Activated T-cell treated with anti-CD3 and anti-CD28 coated beads for 4 hours (primary cell): ENCODE data around the gene PEAK1.
"Not testable (repeated sequence)": the region's sequence is repeated elsewhere in the genome, so short reads cannot be mapped to it uniquely, and the experiment has no call there.

Experiments used
- DNase-seq: peaks from one replicate; pipeline ENCODE4 v3.0.0-alpha.2; 2020

The PEAK1 gene

DNA sequence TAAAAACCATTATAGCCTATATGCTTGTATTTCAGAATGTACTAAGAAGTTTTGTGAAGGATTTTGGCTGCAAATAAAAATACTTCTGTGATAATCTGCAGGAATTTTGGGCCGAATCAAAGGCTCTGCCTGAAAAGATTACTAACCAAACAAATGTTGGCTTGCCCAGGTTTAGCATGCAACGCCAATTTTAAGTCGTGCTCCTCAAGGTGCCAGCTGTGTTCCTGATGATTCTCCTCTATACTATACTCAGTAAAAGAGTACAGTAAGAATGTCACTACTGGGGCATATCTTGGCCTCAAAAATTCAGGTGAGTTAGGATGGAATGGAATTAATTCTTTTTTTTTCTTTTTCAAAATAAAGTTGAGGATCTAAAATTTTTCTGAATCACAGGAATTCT, 198.2 kb downstream of the PEAK1 start:
- no peak for DNase-seq

DNA sequence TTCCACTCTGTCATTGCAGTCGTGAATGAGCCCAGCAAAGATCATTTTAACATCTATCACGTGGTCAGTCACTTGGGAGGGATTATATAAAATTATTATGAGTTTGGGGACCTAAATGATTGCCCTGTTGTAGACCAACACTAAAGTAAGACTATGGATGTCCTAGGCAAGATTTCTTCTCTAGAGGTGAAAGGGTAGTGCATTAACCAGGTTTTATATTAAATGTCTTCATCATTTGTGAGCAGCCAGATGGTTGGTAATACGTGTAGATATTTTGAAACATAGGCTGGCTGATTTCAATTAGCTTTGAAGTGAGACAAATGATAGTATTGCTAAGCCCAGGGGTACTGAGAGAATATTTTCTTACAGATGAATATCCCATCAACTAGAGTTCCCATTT, 198.7 kb downstream of the PEAK1 start:
- no peak for DNase-seq

DNA sequence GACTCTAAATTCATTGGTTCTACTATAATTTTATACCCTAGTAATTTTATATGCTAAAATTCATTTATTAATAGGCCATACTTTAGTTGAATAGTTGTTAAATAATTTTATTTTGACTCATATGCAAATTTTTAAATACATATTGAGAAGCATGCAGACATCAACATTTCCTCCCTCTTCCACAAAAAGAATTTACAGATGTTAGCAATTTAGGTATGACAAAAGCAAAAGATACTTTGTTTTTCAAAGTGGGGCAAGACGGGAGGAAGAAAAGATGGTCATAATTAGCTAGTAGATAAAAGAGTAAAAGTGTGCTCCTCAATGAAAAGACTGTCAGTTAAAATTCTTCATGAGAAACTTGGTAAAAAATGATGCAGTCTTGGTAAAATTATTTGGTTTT, 200.1 kb downstream of the PEAK1 start:
- no peak for DNase-seq

DNA sequence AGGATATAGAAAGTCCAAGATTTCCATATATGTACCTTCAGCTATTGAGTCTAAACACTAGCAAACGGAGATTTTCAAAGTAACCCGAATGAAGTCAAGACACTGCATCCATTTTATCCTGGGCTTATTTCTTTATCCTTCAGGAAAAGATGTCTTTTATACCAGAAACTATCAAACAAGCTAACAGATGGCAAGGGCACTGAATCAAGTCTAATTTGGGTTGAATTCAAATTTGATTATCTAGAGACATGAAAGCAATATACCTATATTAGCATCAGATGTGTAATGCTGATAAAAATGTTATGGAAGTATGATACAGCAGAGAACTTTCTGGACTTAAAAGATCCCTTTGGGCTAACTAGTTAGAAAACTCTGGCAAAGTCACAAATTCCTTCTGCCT, 210.7 kb downstream of the PEAK1 start:
- DNase-seq, result no peak

DNA sequence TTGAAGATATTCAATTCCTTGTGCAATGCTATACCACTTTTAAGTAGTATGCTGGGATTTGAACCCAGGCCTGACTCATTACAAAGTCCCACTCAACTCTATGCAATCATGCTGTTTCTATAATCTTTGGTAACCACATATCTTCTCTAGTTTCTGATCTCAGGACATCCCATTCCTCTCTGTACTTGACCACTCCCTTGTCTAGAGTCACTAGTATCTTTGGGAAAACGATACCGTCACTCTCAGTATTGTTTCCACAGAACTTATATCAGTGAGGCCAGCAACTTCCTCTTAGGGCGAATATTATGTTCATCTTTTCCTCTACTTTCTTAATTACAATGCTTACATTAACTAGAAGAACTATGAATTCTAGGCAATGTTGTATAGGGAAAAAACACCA, 211.7 kb downstream of the PEAK1 start:
- DNase-seq, result no peak

DNA sequence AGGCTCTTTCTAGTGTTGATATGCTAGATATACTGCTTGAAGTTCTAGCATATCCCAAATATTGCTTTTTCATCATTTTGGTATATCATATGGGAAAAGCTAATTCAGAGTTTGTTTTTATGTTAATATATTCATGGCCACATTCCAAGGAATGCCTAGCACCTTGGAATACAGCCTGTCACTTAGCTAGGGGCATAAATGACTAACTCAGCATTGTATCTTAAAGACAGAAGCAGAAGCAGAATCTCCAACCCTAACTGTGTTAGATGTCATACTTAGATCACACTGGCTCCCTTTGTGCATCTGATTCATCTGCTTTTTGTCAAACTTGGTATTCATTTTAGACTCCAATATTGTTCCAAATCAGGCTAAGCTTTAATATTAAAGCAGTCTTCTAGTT, 218.2 kb downstream of the PEAK1 start:
- no peak for DNase-seq

DNA sequence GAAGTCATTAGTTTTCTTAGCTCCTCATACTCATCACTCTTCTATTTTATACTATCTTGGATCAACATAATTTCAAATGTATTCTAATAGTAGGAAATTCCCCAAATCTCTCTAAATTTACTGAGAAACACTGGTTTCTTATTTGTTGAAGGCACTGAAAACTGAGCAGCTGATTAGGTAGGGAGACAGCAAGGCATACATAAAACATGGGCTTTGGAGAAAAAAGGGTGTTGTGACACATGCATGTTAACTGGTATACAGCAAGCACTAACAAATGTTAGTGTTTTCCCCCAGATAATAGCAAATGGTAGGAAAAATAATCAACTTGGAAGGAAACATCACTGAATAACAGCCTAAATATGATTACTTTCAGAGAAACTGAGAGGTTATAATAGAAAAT, 223.5 kb downstream of the PEAK1 start:
- DNase-seq, result no peak

DNA sequence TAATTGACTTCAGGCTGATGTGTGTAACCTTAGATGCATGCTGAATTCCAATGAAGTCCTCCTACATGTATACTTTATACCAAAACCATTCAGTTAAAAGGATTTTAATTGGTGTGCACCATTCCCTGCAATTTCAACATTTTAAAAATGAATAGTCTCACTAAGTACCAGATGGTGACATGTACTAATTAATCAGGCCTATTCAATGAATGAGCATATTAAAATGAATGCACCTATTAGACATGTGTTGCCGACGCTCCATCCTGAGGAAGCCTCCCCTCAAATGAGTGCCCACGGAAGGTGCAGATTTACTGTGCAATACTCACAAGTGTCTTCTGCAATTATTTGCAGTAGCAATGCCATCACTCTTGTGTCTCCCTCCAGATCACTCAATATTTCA, 224.3 kb downstream of the PEAK1 start:
- DNase-seq, result no peak

DNA sequence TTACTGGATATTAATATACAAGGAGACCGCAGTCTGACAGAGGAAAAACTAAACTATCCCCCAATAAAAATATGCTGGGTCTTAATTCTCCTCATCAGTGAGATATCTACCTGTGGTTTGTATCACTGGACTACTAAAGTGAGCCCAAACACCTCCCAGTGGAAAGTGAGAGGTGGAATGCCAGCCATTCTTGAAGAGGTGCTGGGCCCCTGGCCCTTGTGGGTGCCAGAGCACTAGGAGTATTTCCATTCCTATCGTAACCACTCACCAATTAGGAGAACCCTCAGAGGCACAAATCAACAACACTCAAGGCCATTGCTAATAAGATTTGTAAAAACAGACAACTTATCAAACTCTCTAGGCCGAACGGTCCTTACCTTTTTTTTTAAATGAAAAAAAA, 227.5 kb downstream of the PEAK1 start:
- no peak for DNase-seq

DNA sequence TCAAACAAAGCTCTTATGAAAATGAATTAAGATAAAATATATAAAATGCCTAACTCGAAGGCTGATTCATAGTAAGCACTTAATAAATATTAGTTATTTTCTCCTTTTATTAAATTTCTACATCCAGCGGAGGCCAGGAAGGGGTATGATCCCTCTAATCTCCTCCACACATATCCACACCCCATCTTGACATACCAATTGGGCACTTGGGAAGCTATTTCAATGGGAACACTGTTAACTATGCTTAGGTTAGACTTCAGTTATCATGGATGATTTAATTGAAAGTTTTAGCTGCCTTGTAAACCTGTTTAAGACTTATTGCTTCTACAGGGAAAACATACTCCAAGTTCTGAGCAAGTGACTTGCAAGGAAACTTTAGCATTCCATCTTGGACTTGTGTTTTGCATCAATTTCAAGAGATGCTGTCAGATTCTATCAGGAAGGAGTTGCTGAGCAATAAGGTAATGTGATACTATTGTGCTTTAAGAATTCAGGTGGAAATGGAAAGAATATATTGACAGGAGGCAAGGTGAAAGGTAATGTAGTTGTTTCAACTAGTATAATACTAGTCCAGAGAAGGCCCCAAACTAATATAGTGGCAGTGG, 228.6 kb downstream of the PEAK1 start:
- DNase-seq, result no peak

DNA sequence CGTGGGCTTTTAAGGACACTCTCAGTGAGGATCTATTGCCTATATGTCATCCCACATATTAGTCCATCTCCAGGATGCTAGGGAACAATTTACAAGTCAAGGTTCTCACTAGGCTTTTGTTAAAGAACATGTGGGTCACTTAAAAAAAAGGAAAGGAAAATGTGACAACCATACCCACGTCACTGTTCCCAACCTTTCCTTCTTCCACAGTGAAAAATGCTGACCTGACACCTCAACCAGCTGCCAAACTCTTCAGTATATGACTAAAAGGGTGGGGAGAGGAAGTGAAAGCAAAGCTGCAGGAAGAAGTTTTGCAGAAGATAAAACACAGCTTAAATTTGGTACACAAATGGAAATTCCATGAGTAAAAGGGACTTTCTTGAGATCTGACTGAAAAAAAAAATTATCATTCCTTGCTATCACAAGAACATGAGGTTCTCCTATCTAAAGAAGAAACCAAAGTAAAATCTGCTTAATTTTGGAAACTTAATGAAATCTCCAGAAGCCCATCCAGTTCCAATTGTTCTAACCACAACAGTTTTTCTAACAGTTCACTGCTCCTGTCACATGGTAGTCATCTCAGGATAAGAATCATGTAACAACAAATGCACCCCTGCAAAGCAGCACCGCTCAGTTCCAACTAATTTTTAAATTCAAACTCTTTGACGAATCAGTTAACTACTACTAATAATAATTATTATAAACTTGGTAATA, 232.0 kb downstream of the PEAK1 start:
- peak; percentile 19 for DNase-seq

DNA sequence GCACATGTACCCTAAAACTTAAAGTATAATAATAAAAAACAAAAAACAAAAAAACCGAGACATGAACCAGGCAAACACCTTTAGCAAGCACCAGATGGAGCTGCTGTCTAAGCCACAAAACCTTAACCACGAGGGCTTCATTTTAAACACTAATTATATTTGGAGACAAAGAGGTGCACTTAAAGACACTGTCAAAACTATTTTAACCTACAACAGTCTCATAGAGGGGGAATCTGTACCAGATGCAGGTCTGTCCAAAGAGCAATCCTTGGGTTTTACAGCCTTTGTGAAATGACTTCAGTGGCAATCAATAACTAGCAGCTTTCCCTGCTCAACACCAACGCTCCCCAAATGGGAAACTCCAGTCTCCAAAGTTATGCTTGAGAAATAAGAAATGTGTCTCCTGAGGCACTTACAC, 233.3 kb downstream of the PEAK1 start:
- DNase-seq, result no peak

DNA sequence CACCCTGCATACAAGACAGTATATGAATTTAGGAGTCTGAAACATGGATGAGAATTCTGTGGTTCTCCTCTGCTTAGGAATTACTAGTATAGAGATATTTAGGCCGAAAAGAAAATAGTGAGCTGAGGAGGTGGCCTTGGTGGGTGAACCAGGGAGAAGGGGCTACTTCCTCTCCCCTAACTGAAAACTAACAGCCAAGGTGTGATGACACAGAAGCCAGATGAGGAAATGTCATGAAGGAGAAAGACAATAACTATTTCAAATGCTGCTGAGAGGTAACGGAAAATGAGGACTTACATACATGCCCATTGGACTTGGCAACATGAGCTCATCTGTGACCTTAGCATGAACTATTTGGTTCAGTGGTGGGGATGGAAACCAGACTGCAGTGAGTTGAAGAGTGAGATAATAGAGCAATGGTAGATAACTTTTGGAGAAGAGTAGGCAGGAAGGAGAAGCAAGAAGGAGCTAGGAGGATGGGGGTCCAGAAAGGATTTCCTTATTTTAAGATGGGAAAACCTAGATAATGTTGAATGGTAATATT, 234.6 kb downstream of the PEAK1 start:
- DNase-seq, result no peak

DNA sequence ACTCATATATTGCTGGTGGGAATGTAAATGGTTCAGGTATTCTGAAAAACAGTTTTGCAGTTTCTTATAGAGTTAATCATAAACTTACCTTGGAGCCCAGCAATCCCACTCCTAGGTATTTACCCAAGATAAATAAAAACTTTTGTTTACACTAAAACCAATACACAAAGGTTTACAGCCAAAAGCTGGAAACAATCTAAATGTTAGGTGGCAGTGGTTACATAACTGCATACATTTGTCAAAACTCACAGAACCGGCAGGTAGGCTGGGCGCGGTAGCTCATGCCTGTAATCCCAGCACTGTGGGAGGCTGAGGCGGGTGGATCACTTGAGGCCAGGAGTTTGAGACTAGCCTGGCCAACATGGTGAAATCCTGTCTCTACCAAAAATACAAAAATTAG, 235.6 kb downstream of the PEAK1 start:
- DNase-seq, result not testable (repeated sequence)

DNA sequence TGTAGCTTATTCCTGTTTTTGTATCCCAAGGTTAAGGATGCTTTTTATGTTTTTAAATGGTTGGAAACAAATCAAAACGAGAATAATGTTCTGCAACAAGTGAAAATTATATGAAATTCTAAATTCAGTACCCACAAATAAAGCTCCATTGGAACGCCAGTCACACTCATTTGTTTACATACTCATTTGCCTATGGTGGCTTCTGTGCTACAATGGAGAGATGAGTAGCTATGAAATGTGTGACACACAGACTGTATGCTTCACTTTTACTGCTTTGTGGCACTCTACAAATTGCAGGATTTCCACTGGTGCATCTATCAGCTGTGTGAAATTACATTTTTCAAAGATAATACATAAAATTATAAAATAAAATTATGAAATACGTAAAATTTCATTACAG, 236.8 kb downstream of the PEAK1 start:
- DNase-seq, result no peak

DNA sequence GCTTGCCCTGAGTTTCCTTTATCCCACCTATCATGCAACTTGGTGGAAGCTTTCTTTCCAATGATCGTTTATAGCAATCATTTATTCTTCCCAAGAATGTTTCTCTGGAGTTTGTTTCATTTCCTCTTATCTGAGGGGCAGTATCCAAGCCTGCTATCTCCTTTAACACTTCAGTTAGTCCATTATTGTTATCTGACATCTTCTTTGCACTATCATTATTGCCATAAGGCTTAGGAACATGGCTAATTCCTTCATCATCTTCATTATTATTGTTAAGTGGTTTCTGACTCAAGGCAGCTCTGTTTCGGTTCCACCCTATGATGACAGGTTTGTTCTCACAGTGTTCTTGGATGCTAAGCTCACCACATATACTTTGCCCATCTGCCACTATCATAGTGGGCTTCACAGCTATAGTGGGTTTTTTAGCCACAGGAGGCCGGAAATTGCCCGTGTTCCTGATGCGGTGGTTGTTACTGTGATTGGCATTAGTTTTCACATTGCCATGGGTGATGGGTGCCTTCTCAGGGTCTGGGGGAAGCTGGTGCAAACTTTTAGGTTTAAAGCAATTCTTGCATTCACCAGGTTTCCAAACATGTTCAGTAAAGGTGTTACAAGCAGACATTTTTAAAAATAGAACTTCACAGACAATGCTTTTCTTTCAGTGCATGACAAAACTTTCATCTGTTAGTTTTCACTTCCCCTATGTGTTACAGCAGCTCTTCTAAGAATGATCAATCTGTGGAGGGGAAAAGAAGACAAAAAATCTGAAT, 238.4 kb downstream of the PEAK1 start:
- no peak for DNase-seq

DNA sequence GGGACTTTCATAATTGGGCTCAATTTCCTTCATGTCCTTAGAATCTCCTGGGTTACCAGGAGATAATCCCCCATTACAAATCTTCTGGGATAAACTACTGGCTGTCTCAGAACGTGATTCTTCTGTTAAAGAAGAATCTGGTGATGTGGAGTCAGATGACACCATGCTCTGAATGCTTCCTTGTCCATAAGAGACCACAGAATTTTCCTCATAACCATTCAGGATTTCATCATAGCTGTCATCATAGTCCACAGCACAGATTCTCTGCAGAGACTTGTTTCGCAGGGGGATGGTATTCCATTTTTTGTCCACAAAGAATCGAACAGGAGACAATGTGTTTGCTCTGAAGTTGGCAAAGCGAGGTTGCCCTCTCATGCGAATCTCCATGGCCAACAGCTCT, 239.1 kb downstream of the PEAK1 start:
- DNase-seq, result no peak

DNA sequence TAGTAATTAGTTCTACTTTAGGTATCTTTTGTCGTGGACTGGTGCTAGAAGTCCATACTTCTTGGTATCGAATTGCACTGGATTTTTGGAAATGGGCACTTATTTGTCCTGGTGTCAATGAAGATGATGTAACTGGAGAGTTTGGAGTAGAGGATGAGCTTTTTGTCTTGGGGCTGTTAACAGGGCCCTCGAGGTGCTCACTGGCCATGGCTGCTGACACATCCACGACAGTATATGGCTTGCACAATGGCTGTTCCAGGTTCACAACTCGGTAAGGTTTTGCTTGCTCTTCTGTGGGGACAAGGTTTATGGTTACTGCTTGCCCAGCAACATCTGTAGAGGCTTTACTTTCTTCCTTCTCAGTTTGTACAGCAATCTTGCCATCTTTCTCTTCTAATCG, 239.6 kb downstream of the PEAK1 start:
- DNase-seq, result no peak

DNA sequence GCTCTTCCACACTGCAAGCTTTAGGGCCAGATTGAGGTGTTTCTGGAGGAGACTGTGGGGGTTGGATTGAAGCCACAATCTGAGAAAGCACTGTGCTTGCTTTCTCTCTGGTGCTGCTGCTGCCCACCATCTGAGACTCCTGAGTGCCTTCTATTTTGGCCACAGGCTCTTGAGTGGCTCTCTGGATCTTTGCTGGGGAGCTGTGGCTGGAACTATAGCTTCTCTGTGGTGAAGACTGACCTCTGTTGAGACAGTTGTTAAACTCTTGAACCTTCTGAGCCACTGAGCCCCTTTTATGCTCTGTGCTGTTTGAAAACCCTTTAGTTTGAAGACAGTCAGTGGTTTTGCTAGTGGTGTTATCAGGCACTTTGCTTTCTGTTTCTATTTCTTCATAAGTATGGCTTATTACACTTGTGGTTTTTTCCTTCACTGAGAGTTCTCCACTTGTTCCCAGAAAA, 240.3 kb downstream of the PEAK1 start:
- no peak for DNase-seq

DNA sequence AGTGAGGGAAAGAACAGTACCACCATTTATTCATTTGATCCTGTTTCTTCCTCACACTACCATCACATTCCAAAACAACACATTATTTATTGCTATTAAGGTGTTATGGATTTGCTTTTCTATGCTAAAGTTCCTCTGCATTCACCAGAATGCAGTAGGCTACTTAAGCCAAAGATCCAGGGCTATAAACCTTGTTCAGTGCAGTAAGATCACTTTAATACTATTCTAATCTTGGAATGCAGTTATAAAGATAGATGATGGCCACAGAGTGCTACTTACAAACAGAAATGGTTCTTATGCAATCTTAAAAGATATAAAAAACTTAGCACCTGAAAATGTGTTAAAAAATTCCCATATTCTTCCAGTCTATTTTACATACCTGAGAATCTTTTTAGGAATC, 241.5 kb downstream of the PEAK1 start:
- DNase-seq, result no peak

DNA sequence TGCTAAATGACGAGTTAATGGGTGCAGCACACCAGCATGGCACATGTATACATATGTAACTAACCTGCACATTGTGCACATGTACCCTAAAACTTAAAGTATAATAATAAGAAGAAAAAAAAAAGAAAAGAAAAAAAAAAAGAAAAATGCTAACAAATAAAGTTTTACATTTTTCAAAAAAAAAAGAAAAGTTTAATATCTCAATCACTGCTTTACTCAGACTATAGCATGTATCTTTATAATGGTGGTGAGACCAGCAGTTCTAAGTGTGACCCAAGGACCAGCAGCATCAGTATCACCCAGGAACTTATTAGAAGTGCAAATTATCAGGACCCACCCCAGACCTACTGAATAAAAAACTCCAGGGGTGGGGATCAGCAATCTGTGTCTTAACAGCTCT, 243.8 kb downstream of the PEAK1 start:
- DNase-seq, result not testable (repeated sequence)

DNA sequence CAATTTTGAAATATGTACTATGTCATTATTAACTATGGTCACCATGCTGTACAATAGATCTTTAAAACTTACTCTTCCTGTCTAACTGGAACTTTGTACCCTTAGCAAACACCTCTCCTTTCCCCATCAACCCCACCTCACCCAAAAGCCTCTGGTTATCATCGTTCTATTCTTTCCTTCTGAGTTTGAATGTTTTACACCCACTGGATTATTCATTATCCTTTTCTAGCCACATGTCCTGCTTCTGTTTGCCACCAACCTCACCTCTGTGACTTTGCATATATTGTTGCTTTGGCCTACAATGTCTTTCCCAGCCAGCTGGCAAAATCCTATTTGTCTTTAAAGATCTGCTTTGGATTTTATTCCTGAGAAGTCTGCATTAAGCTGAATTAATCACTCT, 246.4 kb downstream of the PEAK1 start:
- no peak for DNase-seq

DNA sequence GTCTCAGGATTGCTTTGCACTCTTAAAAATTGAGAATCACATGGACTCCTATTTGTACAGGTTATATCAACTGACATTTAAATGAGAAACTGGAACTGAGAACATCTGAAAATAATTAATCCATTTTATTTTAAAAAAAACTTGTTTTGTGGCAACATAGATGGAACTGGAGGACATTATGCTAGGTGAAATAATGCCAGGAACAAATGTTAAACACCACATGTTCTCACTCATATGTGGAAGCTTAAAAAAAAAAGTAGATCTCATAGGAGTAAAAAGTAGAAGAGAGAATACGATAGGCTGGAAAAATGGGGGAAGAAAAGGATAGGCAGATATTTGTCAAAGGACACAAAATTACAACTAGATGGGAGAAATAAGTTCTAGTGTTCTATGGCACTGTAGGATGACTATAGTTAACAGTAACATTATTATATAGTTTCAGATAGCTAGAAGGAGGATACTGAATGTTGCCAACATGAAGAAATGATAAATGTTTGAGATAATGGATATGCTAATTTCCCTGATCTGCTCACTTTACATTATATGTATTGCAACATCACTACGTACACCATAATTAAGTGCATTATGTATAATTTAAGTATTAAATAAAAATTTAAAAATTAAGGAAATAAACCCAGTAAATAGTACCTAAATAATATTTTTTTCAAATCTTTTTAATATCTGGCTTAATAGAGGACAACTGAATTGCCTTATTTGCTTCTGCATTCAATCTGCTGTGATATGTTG, 248.5 kb downstream of the PEAK1 start:
- no peak for DNase-seq
